Nucleus accumbens (tissue), 56 donors: ENCODE results near the gene LATS1.
"Not testable (repeated sequence)": the region's sequence is repeated elsewhere in the genome, so short reads cannot be mapped to it uniquely, and the experiment has no call there.

Source experiments
- DNase-seq, 56 donors: peaks; one replicate each; lab custom pipeline; 2025; lab: John Stamatoyannopoulos, UW

Gene LATS1

DNA sequence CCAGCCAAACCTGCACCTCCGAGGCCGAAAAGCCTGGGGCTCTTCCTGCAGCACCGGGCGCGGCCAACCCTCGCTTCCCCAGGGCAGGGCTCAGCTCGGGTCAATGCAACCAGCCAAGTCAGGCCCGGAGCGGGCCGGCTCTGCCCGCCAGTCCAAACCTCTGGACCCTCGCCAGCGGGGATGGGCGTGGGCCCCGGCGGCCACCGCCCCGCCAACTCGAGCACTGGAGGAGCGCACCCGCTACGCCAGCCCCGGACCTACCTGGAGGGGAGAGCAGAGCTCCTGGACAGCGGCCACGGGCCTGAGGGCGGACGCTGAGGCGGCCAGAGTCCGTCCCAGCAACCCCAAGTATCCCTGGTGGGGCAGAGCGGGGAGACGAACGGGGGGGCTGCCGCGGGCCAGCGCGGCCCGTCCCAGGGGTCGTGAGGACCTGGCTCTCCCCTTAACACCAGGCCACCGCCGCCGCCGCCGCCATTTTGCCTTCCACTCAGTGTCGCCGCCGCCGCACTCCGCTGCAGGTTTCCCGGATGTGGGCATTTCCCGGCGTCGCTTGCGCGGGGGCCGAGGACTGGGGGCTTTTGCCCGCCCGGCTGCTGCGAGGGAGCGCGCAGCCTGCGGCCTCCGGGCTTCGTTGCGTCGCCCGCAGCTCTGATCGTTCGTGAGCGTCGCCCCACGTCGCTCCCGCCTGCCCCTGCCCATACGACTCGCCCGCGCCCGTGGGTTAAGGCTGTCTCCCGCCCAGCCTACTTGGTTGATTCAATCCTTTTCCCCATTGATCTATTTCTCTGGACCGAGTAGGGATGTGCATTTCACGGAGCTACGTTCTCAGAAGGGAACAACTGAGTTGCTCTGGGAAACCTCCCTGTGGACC is at the start of gene LATS1:
TSS of gene LATS1 (minus strand) at position 514 of the 871 bp plus-strand sequence. CDS start 15,975 bp downstream, outside the sequence.
- DNase-seq, result peak; percentile 9 to 94 (median 84)

DNA sequence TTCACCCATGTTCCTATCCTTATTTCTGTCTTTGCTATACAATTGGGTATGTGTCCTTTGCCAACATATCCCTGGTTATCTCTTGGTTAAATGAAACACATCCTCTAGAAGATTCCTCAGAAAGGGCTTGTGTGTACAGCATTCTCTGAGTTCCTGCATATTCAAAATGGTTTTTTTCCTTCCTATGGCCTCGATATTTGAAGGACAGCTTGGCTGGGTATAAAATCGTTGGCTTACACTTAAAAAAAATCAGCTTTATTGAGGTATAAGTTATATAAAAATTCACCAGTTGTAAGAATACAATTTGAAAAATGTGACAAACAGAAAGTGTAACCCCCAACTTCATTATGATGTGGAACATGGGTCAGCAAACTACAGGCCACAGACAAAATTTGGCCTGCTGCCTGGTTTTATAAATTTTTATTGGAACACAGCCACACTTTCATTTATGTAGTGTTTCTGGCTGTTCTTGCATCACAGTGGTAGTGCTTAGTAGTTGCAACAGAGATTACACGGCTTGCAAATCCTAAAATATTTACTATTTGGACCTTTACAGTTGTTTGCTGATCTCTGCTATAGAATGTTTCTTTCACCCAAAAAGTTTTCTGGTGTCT is 48.4 kb upstream of the LATS1 start:
- DNase-seq, result no peak

DNA sequence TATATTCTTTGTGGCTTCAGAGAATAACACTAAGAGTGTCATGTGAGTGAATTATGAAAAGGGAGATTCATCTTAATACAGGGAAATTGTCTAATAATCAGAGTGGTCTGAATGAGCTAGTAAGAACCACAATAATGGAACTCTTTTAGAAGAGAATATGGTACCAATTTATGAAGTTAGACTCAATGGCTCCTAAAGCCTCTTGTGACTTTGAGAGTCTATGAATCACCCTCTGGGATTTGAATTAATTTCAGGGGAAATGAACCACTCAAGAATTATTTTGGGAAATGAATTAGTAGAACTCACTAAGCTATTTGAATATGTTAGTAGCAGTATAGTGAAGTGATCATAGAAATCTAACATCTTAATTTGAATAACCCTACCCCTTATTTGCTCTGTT is 46.0 kb upstream of the LATS1 start:
- no peak for DNase-seq

DNA sequence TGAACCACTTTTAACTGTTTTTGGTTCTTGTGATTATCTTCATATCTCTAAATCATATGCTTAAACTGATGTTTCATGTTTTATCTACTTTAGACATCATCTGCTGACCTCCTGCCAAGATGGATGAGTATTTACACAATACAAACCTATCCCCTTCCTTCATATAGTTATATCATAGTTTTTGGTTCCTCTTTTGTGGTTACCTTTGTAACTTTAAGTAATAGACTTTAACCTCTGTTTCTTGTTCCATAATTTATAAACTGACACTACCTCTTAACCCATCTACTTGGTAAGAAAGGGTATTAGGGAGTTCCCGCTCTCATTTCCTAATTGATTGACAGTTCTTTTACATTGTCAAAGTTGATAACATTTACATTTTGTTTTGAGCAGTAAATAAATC is 43.5 kb upstream of the LATS1 start:
- DNase-seq, result no peak

DNA sequence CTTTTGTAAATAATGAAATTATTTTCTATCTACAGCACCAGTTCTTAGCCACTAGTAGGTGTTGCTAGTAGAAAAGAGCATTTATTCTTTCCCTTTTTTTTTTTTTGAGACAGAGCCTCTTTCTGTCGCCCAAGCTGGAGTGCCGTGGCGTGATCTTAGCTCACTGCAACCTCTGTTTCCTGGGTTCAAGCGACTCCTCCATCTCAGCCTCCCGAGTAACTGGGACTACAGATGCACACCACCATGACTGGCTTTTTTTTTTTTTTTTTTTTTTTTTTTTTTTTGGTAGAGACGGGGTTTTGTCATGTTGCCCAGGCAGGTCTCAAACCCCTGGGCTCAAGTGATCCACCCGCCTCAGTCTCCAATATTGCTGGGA is 38.3 kb upstream of the LATS1 start:
- DNase-seq, result no peak

DNA sequence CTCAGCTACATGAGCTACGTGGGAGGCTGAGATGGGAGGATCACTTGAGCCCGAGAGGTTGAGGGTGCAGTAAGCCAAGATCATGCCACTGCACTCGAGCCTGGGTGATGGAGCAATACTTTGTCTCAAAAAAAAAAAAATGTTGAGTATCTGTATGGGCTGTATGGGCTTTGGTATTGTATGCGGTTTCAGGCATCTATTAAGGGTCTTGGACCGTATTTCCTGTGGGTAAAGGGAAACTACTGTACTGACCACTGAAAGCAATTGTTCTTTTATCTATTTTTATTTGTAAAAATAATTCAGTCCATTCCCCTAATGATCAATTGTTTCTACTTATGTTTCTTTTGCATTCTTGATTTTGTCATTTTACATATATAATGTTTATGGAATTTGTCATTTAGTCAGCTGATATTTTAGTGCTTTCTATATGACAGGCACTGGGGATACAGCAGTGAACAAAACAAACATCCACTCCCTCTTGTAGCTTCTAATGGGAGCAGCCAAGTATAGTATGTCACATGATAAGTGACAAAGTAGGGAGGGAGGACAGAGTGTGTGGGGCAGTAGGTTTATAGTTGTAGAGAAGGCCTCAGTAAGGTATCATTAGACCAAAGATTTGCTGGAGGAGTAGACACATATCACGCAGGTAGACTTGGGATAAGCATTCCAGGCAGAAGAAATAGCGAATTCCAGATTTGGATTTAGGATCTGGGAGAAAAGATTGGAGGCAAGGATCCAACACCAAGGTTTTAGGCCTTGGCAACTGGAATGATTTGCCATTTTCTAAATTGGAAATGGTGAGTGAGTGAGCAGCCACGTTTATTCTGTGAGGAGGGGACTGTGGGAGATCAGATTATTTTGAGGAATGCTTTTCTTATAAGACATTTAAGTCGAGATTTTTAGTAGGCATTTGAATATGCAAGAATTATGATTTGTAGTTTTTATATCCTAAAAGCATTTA is 37.7 kb upstream of the LATS1 start:
- DNase-seq, result peak in 2 of 56 donors; percentile 1 to 3

DNA sequence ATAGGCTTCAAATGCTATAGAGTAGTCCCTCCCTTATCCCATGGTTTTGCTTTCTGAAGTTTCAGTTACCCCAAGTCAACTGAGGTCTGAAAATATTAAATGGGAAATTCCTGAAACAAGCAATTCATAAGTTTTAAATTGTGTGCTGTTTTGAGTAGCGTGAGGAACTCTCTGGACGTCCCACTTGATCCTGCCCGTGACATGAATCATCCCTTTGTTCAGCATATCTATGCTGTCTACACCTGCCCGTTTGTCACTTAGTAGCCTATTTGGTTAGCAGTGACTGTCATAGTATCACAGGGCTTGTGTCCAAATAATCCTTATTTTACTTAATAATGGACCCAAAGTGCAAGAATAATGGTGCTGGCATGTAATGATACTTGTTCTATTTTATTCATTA is 36.6 kb upstream of the LATS1 start:
- no peak for DNase-seq

DNA sequence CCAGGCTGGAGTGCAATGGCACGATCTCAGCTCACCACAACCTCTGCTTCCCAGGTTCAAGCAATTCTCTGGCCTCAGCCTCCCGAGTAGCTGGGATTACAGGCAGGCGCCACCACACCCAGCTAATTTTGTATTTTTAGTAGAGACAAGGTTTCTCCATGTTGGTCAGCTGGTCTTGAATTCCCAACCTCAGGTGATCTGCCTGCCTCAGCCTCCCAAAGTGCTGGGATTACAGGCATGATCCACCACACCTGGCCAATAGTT is 35.4 kb upstream of the LATS1 start:
- not testable (repeated sequence) for DNase-seq

DNA sequence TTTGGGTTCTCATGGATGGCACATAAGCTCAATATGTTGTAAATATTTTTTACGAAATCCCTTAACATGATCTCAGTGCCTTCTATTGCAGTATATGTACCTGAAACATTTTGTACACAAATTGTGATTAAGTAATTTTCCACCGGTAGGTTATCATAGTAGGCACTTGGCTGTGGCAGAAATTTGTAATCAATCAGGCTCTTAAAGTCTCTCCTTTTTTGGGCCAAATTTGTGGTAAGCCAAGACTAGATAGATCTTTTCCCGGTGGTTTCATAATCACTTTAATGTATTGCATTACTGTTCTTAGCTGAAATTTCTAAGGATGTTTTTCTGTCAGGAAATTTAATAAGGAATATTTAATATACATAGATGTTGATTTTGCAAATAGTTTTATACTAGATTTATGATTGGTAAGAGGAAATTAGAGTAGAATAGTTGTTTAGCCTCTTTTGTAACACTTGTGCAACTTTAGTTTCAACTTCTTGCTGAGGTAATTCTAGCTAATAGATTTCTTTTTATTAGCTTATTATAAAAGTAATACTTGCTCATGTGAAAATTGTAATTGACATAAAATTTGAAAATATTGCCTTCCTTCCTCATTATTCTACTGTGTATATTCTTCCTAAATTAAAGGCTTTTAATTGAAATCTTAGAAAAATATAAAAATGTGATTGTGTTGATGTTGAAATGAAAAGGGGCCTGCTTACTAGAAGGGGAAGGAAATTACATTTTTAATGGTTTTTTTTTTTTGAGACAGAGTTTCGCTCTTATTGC is 34.9 kb upstream of the LATS1 start:
- DNase-seq, result no peak

DNA sequence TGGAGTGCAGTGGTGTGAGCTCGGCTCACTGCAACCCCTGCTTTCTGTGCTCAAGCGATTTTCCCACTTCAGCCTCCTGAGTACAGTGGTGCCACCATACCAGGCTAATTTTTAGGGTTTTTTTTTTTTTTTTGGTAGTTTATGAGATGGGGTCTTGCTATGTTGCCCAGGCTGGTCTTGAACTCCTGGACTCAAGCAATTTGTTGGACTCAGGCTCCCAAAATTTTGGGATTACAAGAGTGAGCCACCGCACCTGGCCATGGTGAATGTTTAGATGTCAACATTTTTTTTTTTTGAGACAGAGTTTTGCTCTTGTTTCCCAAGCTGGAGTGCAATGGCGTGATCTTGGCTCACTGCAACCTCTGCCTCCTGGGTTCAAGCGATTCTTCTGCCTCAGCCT is 34.0 kb upstream of the LATS1 start:
- DNase-seq, result not testable (repeated sequence)

DNA sequence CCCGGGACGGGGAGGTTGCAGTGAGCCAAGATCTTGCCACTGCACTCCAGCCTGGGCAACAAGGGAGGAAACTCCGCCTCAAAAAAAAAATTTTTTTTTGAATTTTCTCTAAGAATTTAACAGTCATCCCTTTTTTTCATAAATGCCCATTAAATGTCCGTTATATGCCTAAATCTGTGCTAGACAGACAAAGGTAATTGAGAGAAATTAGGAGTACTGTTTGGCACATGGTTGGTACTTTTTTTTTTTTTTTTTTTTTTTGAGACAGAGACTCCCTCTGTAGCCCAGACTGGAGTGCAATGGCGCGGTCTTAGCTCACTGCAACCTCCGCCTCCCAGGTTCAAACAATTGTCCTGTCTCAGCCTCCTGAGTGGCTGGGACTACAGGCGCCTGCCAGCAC is 33.3 kb upstream of the LATS1 start:
- DNase-seq, result no peak

DNA sequence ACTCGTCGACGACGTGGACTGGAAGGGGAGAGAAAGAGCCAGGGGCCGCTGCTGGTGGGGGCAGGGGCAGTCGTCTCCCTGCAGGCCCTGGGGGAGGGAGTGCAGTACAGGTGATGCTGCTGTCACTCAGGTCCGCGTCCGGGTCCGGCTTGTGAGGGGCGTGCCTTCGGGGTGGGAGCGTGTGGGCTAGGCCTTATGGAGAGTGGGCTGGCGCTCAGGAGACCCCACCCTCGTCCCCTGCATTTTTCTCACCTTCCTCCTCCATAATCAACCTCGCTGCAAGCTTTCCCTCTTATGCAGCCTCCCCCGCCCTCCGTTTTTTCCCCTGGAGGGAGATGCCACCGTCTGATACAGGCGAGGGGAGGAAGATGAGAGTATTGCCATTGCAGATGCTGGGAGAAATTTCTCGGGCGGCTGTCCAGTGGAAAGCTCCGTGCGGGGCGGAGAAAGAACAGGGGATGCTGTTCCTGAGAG is 32.3 kb upstream of the LATS1 start:
- DNase-seq, result peak in 38 of 56 donors; percentile 11 to 76 (median 46)

DNA sequence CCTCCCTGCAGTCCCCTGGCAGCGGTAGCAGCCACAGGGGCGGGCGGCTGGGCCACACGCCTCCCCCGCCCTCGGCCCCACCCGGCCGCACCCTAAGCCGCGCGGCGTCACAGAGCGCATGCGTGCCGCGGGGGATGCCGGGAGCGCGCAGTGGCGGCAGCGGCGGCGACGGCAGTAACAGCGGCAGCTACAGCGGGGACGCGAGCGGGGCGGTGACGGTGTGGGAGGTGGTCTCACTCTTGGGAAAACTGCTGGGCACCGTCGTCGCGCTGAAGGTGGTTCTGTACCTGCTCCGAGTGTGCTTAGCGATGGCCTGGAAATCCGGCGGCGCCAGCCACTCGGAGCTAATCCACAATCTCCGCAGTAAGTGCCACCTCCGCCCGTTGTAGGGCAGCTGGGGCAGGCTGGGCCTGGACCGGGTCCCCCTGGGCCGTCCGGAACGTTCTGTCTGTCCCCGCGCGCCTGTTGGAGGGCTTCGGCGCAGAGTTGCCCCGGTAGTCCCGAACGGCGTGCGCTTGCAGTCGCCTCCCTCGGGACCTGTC is 31.8 kb upstream of the LATS1 start, which contains the start of gene PCMT1:
TSS of gene PCMT1 (plus strand) at position 148 of the 542 bp plus-strand sequence. CDS start at position 309, 161 bp downstream.
- DNase-seq, result peak in 55 of 56 donors; percentile 12 to 92 (median 83)

DNA sequence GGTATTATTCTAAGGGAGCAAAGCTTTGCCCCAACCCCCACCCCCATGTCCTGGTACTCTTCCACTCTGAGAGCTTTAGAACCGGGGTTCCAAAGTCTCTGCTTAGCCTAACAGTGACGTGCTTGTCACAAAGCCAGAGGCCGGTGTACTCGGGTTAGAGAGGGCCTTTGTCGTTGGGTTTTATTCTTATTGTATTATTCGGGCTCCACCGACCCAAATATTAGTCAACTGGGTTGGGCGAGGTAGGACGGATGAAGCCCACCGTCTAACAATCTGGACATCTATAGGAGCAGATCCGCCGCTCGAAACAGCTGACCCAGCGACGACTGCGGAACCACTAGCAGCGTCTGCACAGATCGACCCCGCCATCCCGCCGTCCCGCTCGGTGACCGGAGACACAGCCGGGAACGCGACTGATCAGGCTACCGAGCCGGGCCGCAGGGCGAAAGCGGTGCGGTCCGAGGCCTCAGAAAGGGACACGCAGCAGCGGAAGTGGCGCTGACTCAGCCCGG is 31.2 kb upstream of the LATS1 start:
- DNase-seq, result not testable (repeated sequence)

DNA sequence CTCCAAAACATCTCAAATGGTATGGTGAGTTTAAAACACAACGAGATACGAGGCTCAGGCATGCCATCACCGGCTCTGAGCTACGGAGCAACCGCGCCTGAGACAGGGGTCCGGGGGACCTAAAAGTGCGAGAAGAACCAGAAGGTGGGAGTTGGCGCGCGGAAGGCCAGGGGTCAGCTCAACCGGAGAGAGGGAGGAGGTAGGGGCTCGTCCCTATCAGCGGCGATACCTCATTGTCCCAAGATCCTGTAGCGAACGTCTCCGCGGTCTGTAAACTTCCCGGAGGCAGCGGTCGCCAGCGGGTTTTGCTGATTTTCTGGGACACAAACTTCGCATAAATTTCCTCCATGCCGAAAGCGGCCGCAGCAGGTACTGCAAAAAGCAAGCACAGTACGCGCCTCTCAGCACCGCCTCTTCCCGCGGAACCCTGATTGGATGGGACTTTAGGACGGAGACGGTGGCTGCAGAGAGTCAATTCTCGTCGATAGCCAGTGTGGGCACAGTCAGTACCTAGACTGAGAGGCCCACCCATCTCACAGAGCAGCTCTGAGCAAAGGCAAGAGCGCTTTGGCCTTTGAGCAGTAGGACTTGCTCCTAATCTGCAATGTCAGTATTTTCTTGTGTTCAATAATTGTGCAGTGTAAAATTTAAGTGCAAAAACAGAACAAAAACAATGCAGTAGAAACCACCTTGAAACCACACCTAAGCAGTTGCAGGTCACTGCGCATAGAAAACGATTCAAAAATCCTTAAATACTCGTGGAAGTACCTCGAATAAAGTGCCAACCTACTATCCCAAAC is 28.4 kb upstream of the LATS1 start, which contains the start of gene NUP43:
TSS of gene NUP43 (minus strand) at position 383 of the 800 bp plus-strand sequence. CDS start at position 349, 34 bp downstream.
- DNase-seq, result peak; percentile 11 to 94 (median 83)

DNA sequence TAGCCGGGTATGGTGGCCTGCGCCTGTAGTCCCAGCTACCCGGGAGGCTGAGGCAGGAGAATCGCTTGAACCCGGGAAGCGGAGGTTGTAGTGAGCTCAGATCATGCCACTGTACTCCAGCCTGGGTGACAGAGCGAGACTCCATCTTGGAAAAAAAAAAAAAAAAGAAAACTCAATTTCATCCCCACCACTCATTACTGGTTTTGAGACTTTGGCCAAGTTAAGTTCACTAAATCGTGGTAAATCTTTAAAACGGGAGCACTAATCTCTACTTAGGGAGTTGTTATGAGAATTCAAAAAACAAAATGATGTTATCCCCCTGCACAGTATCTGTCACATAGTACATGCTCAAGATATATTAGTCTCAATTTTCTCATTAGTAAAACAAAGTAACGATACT is 27.4 kb upstream of the LATS1 start:
- DNase-seq, result not testable (repeated sequence)

DNA sequence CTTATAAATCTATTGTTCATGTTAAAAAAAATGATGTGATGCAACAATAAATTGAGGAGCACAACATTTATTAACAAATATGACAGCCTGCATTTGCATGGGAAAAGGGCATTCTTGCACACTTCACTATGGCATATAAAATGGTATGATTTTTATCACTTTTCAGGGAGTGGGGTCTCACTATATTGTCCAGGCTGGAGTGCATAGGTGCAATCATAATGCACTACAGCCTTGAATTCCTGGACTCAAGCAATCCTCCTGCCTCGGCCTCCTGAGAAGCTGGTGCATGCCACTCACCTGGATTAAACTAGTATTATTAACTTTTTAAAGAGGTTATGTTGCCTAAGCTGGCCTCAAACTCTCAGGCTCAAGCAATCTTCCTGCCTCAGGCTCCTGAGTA is 17.0 kb upstream of the LATS1 start:
- DNase-seq, result no peak

DNA sequence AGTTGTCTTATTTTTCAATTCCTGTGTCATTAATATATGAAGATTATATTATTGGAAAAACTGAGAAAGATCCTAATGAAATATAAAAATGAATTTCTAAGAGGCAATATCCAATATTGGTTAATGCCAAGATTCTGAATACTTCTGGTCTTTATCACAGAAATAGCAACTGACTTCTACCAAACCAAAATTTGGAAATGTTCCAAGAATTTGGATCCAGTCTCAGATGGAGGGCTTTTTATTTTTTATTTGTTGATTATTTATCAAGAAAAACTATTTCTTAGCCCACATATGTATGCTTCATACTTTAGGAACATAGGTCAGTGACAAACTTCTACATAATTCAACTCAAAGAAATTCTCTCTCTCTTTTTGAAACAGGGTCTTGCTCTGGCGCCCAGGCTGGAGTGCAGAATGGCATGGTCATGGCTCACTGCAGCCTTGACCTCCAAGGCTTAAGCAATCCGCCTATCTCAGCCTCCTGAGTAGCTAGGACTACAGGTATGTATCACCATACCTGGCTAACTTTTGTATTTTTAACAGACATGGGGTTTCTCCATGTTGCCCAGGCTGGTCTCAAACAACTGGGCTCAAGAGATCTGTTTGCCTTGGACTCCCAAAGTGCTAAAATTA is 15.3 kb upstream of the LATS1 start:
- DNase-seq, result no peak
